GM23248 (cell line): ENCODE measurements around the gene GDF10.

ENCODE experiments used
- EZH2 ChIP-seq: fragments of 200-600 bp; sonication (generic); IDR thresholded peaks from 2 replicates; pipeline ENCODE4 v1.6.1; 2018; ENCODE audit warnings: antibody characterized with exemption, mild to moderate bottlenecking; ENCODE audit not compliant: insufficient read depth, poor library complexity, severe bottlenecking
- EZH2phosphoT487 ChIP-seq: fragments of 200-600 bp; sonication (generic); IDR thresholded peaks from 2 replicates; pipeline ENCODE4 v1.6.1; 2018; ENCODE audit warnings: antibody characterized with exemption, moderate library complexity, mild to moderate bottlenecking, low read depth; ENCODE audit not compliant: insufficient read depth

DNA sequence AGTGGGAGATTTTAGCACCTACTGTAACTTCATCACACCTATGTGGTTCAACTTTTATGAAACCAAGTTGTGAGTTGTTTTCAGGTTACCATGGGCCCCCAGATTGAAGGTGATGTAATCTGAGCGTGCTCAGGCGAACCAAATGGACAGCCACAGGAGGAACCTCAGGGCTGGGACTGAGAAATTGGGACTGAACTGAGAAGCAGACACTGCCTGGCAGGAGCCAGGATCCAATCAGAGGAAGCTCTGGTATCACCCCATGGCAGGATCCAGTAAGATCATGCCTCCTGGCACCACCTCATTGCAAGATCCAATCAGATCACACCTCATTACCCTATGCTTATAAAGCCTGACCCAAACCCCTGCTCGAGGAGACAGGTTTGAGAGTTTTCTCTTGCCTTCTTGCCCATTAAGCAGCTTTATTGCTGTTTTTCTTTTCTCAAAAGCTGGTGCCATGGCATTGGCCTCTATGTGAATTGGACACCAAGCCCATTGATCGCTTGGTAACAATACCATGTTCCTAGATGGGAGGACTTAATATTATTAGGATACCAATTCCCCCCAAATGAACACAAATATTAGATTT lies 43.2 kb upstream of the GDF10 start:
- TF ChIP-seq EZH2 (no peak), EZH2phosphoT487 (no peak)
